HepG2 (cell line): Measurements from ENCODE around the gene NPPC. TPM values are rescaled to one million over a fixed set of nuclear protein-coding genes. Genes with fewer than 3 reads are reported as not detected.

Experiments
- CEBPG ChIP-seq: IDR thresholded peaks from 2 replicates; pipeline ENCODE4 v1.6.1; 2016
- HIC2 ChIP-seq: sonication (generic); formaldehyde crosslinking; IDR thresholded peaks from 2 replicates; pipeline ENCODE4 v1.9.0; 2022; ENCODE audit warnings: low read depth, missing genetic modification reagents
- KLF13 ChIP-seq: sonication (generic); formaldehyde crosslinking; IDR thresholded peaks from 2 replicates; pipeline ENCODE4 v1.4.0; 2020; ENCODE audit warnings: mild to moderate bottlenecking, missing genetic modification reagents
- PAXIP1 ChIP-seq: sonication (generic); formaldehyde crosslinking; conservative IDR thresholded peaks from 2 replicates; pipeline ENCODE4 v1.4.0; 2020; ENCODE audit warnings: mild to moderate bottlenecking, missing genetic modification reagents, moderate library complexity
- PRDM4 ChIP-seq: sonication (generic); formaldehyde crosslinking; IDR thresholded peaks from 2 replicates; pipeline ENCODE4 v1.9.0; 2021; ENCODE audit warnings: missing genetic modification reagents, borderline replicate concordance
- RAD21 ChIP-seq: fragments of 450-650 bp; formaldehyde crosslinking; IDR thresholded peaks from 2 replicates; pipeline ENCODE4 v1.5.0; 2020; ENCODE audit warnings: mild to moderate bottlenecking
- SP5 ChIP-seq: IDR thresholded peaks from 2 replicates; pipeline ENCODE4 v1.6.1; 2016; ENCODE audit warnings: low read depth, borderline replicate concordance
- ZBTB10 ChIP-seq: sonication (generic); formaldehyde crosslinking; IDR thresholded peaks from 2 replicates; pipeline ENCODE4 v1.4.0; 2020; ENCODE audit warnings: missing genetic modification reagents, borderline replicate concordance
- ZNF282 ChIP-seq: fragments of 450-650 bp; IDR thresholded peaks from 2 replicates; pipeline ENCODE4 v1.6.1; 2018; ENCODE audit not compliant: partially characterized antibody
- ZNF580 ChIP-seq: IDR thresholded peaks from 2 replicates; pipeline ENCODE4 v1.6.1; 2016; ENCODE audit warnings: low read depth, borderline replicate concordance
- ZNF629 ChIP-seq: sonication (generic); formaldehyde crosslinking; conservative IDR thresholded peaks from 2 replicates; pipeline ENCODE4 v1.5.0; 2020; ENCODE audit warnings: missing genetic modification reagents
- ZNF644 ChIP-seq: IDR thresholded peaks from 2 replicates; pipeline ENCODE4 v1.6.1; 2016; ENCODE audit warnings: low read depth
- ZNF749 ChIP-seq: sonication (generic); formaldehyde crosslinking; IDR thresholded peaks from 2 replicates; pipeline ENCODE4 v1.8.0; 2022; ENCODE audit warnings: mild to moderate bottlenecking, missing genetic modification reagents, moderate library complexity, borderline replicate concordance
- ZSCAN30 ChIP-seq: sonication (generic); formaldehyde crosslinking; IDR thresholded peaks from 2 replicates; pipeline ENCODE4 v1.5.0; 2020; ENCODE audit warnings: mild to moderate bottlenecking, missing genetic modification reagents
- polyA plus RNA-seq, 8 experiments: library from polyadenylated mRNA; depleted of rRNA in 3 of 8; stranded (reverse) in 7 of 8; unstranded in 1 of 8; fragments of >200 nt; fragmentation: Illumina TruSeq in 4 of 8; extraction: Trizol in 4 of 8; gene quantifications; 2 replicates each; pipeline versions ENCODE4 v1.2.1 to v1.2.3, GENCODE V29; 2011 to 2016; ENCODE audit warnings: low read depth in 4 of 8, missing spikeins in 1 of 8, mixed read lengths in 1 of 8; ENCODE audit not compliant: insufficient read depth in 1 of 8
- total RNA-seq, 5 experiments: library from RNA; depleted of rRNA; stranded (reverse); fragments of >200 nt; fragmentation: Illumina TruSeq; extraction: Trizol; gene quantifications; 2 replicates each; pipeline ENCODE4 v1.2.3, GENCODE V29; 2016; ENCODE audit warnings: low read depth in 1 of 5
- TF ChIP-seq, protein P1 (sequence below): sonication (generic); formaldehyde crosslinking; IDR thresholded peaks from 2 replicates; pipeline ENCODE4 v1.4.0; 2020; ENCODE audit warnings: missing genetic modification reagents

NPPC gene
- total and polyA plus RNA-seq, 2 of the 13 experiments (the other 11 are each of a cell fraction or from before 2014, with no cell fraction given) = 0.11 TPM; not detected in 1

DNA sequence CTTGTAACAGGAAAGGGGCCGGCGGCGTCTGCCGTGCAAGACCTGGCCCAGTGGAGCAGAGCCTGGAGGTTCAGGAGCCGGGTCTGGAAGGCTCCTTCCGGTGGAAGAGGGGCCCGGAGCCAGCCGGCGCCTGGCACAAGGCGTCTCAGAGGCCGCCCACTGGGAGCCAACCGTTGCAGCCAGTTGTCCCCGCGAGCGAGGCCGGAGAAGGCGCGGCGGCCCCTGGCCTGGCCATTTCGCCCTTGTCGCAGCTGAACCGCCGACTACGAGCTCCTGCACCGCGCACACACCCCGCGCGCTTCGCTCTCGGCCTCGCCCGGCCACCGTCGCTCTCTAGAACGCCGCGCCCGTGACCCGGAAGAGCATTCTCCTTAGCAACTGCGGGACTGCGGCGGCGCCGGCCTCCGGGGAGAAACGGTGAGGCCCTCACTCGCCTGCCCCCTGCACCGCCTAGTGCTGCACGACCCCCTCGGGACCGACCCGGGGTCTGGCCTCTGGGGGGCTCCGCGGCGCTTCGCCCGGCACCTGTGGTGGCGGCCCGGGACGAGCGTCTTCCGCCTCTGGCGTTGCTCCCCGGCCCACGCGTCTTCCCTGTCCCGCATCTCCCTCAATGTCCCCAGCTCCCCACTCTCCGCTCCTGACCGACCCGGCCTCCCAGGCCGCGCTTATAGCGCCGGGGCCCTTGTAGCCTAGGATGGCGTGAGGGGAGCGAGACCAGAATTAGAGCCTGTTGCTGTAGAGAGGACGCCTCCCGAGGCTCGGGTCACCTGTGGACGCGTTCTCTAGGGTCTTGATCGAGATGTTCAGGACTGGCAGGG is 35.4 kb upstream of the NPPC start, which contains the start of gene DIS3L2 (continued):
- TF ChIP-seq, protein P1, sequence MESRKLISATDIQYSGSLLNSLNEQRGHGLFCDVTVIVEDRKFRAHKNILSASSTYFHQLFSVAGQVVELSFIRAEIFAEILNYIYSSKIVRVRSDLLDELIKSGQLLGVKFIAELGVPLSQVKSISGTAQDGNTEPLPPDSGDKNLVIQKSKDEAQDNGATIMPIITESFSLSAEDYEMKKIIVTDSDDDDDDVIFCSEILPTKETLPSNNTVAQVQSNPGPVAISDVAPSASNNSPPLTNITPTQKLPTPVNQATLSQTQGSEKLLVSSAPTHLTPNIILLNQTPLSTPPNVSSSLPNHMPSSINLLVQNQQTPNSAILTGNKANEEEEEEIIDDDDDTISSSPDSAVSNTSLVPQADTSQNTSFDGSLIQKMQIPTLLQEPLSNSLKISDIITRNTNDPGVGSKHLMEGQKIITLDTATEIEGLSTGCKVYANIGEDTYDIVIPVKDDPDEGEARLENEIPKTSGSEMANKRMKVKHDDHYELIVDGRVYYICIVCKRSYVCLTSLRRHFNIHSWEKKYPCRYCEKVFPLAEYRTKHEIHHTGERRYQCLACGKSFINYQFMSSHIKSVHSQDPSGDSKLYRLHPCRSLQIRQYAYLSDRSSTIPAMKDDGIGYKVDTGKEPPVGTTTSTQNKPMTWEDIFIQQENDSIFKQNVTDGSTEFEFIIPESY (CRISPR knock-in tag) = no peak
- 0 out of 2 replicates have a peak, but pooled peaks have one; percentile 74 for TF ChIP-seq ZSCAN30 (CRISPR knock-in tag)
- TF ChIP-seq ZNF282 = no peak
- peak; percentile 60 for TF ChIP-seq ZNF629 (CRISPR knock-in tag)
- peak; percentile 78 for TF ChIP-seq RAD21
- TF ChIP-seq ZNF644 (CRISPR knock-in tag) = no peak
- TF ChIP-seq PAXIP1 (CRISPR knock-in tag) = peak; percentile 54
- peak; percentile 77 for TF ChIP-seq ZBTB10 (CRISPR knock-in tag)
- TF ChIP-seq PRDM4 = peak; percentile 16; the same call in 1 of the 2 replicates
- TF ChIP-seq ZNF580 = peak; percentile 92; the same call in 1 of the 2 replicates
- no peak; the same call in 1 of the 2 replicates for TF ChIP-seq KLF13 (CRISPR knock-in tag)
- TF ChIP-seq ZNF749 = peak; percentile 89
- no peak; the same call in 1 of the 2 replicates for TF ChIP-seq SP5 (CRISPR knock-in tag)
- 0 out of 2 replicates have a peak, but pooled peaks have one; percentile 19 for TF ChIP-seq CEBPG (CRISPR knock-in tag)
- TF ChIP-seq HIC2 (CRISPR knock-in tag) = peak; percentile 63; the same call in 1 of the 2 replicates
